SU-DHL-6 (cell line): ENCODE results near the gene MS4A13.

Source experiments
- H2AFZ ChIP-seq: fragments of 200-600 bp; sonication (generic); 2 replicates; pipeline ENCODE4 v1.6.1; 2014; ENCODE audit warnings: low read depth, mild to moderate bottlenecking, moderate library complexity, mixed read lengths, antibody characterized with exemption, low read length; ENCODE audit not compliant: severe bottlenecking
- H3F3A ChIP-seq: fragments of 200-600 bp; shearing (Covaris generic); 2 replicates; pipeline ENCODE4 v1.6.0; 2016; ENCODE audit warnings: antibody characterized with exemption, mild to moderate bottlenecking; ENCODE audit not compliant: insufficient read depth
- H3K27ac ChIP-seq: fragments of 200-600 bp; sonication (generic); 2 replicates; pipeline ENCODE4 v1.5.1; 2016; ENCODE audit warnings: low read depth, mild to moderate bottlenecking, low read length, moderate library complexity, mixed read lengths
- H3K27me3 ChIP-seq: fragments of 200-600 bp; sonication (generic), shearing (Covaris generic); 2 replicates; pipeline ENCODE4 v1.6.0; 2014; ENCODE audit warnings: mild to moderate bottlenecking, low read length
- H3K36me3 ChIP-seq: fragments of 200-600 bp; sonication (generic); 2 replicates; pipeline ENCODE4 v1.6.1; 2014; ENCODE audit warnings: mild to moderate bottlenecking, low read length, mixed read lengths
- H3K4me2 ChIP-seq: fragments of 300-600, 200-600 bp; shearing (Covaris generic), sonication (generic); 2 replicates; pipeline ENCODE4 v1.6.0; 2014; ENCODE audit warnings: low read length, low read depth, mild to moderate bottlenecking; ENCODE audit not compliant: poor library complexity, severe bottlenecking
- H3K4me3 ChIP-seq: fragments of 200-600 bp; sonication (generic); 2 replicates; pipeline ENCODE4 v1.5.1; 2014; ENCODE audit warnings: antibody characterized with exemption, low read length, mild to moderate bottlenecking, mixed read lengths; ENCODE audit not compliant: insufficient read depth, poor library complexity, severe bottlenecking
- H3K79me2 ChIP-seq: fragments of 200-600 bp; sonication (generic); 2 replicates; pipeline ENCODE4 v1.6.1; 2014; ENCODE audit warnings: mild to moderate bottlenecking, low read length, moderate library complexity; ENCODE audit not compliant: insufficient read depth
- H3K9ac ChIP-seq: fragments of 200-600 bp; sonication (generic); 2 replicates; pipeline ENCODE4 v1.7.0; 2014; ENCODE audit warnings: mild to moderate bottlenecking, low read length
- H3K9me2 ChIP-seq: fragments of 200-600 bp; sonication (generic); replicated peaks from 2 replicates; pipeline ENCODE4 v1.6.1; 2014; ENCODE audit warnings: low read length; ENCODE audit not compliant: insufficient read depth
- H3K9me3 ChIP-seq: fragments of 200-600 bp; sonication (generic); 2 replicates; pipeline ENCODE4 v1.6.1; 2014; ENCODE audit warnings: low read length, mixed read lengths; ENCODE audit not compliant: insufficient read depth
- H4K20me1 ChIP-seq: fragments of 200-600 bp; sonication (generic); 2 replicates; pipeline ENCODE4 v1.6.1; 2014; ENCODE audit warnings: low read depth, mild to moderate bottlenecking, antibody characterized with exemption, low read length, moderate library complexity, mixed read lengths
- EZH2phosphoT487 ChIP-seq: fragments of 200-600 bp; sonication (generic), shearing (Covaris generic); conservative IDR thresholded peaks from 2 replicates; pipeline ENCODE4 v1.6.1; 2018; ENCODE audit warnings: mild to moderate bottlenecking, antibody characterized with exemption, low read length, moderate library complexity, mixed read lengths
- TF ChIP-seq, protein P1 (sequence below): fragments of 200-600 bp; sonication (generic); IDR thresholded peaks from one replicate; pipeline ENCODE4 v1.5.1; 2017; ENCODE audit warnings: antibody characterized with exemption, mild to moderate bottlenecking, low read length, moderate library complexity; ENCODE audit not compliant: insufficient read depth, poor library complexity, severe bottlenecking

MS4A13 gene

GRCh38 chr11:60498853-60499252, 16.3 kb upstream of the MS4A13 start:
- Histone ChIP-seq H4K20me1 (no peaks in the 10 kb centered on the region), H3K27me3 (no peaks in the 10 kb centered on the region), H3K9me3 (no peaks in the 10 kb centered on the region), H3K79me2 (no peaks in the 10 kb centered on the region), H3K9me2 (no peaks in the 10 kb centered on the region), H3K4me3 (peak overlapping the region; percentile 15), H3F3A (peaks cover 22% of the 10 kb centered on the region), H3K9ac (peak overlapping the region; percentile 46), H2AFZ (peak overlapping the region; percentile 60), H3K36me3 (no peaks in the 10 kb centered on the region), H3K4me2 (peak overlapping the region; percentile 71), H3K27ac (peak overlapping the region; percentile 97)
- TF ChIP-seq, protein P1, sequence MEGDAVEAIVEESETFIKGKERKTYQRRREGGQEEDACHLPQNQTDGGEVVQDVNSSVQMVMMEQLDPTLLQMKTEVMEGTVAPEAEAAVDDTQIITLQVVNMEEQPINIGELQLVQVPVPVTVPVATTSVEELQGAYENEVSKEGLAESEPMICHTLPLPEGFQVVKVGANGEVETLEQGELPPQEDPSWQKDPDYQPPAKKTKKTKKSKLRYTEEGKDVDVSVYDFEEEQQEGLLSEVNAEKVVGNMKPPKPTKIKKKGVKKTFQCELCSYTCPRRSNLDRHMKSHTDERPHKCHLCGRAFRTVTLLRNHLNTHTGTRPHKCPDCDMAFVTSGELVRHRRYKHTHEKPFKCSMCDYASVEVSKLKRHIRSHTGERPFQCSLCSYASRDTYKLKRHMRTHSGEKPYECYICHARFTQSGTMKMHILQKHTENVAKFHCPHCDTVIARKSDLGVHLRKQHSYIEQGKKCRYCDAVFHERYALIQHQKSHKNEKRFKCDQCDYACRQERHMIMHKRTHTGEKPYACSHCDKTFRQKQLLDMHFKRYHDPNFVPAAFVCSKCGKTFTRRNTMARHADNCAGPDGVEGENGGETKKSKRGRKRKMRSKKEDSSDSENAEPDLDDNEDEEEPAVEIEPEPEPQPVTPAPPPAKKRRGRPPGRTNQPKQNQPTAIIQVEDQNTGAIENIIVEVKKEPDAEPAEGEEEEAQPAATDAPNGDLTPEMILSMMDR, result no peak
- no peak for TF ChIP-seq EZH2phosphoT487

- TF ChIP-seq, protein P1, result no peak
- TF ChIP-seq EZH2phosphoT487, result no peak
- H3F3A ChIP-seq, result peaks cover 22% of the 10 kb centered on the region
- no peak overlapping the region for H3K4me3 ChIP-seq
- no peaks in the 10 kb centered on the region for H3K9me3 ChIP-seq
- H3K27me3 ChIP-seq, result no peaks in the 10 kb centered on the region
- H3K79me2 ChIP-seq, result no peaks in the 10 kb centered on the region
- H4K20me1 ChIP-seq, result no peaks in the 10 kb centered on the region
- H3K36me3 ChIP-seq, result no peaks in the 10 kb centered on the region
- no peak overlapping the region for H3K4me2 ChIP-seq
- no peak overlapping the region for H2AFZ ChIP-seq
- H3K9me2 ChIP-seq, result no peaks in the 10 kb centered on the region
- no peak overlapping the region for H3K9ac ChIP-seq
- H3K27ac ChIP-seq, result peak overlapping the region; percentile 97; the same call in 1 of the 2 replicates
Measured at GRCh38 chr11:60500276-60500910, 14.8 kb upstream of the MS4A13 start.

DNA sequence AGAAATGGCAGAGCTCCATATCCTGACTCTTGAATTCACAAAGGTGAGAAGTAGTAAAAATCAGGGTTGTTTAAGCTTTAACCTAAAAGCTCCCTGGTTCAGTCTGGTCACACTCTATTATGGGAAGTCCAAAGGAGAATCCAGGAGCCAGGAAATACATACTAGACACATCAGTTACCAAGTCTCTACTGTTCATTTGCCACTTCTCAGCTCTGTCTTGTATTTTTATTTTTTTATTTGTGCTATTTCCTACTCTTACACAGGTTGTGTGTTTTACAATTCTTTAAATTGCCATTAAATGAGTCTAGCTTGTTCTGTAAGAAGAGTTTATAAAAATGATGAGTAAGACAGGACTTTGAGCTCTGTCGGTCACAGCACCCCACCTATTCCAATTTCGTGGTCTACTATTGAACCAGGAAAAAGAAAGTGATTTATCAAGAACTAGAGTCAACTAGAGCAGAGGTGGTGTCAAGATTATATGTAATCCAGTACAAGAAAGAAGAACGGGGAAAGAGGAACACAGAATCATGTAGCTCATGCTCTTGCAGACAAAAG, 12.9 kb upstream of the MS4A13 start:
- H3K9me3 ChIP-seq, result no peaks in the 10 kb centered on the region
- H4K20me1 ChIP-seq, result no peaks in the 10 kb centered on the region
- peak overlapping the region; percentile 60 for H3K4me2 ChIP-seq
- no peak overlapping the region for H3K4me3 ChIP-seq
- peaks cover 22% of the 10 kb centered on the region for H3F3A ChIP-seq
- no peaks in the 10 kb centered on the region for H3K36me3 ChIP-seq
- H3K9me2 ChIP-seq, result no peaks in the 10 kb centered on the region
- H3K79me2 ChIP-seq, result no peaks in the 10 kb centered on the region
- TF ChIP-seq EZH2phosphoT487, result no peak
- TF ChIP-seq, protein P1, result no peak
- no peak overlapping the region for H3K9ac ChIP-seq
- H2AFZ ChIP-seq, result no peak overlapping the region
- no peaks in the 10 kb centered on the region for H3K27me3 ChIP-seq
- peak overlapping the region; percentile 50 for H3K27ac ChIP-seq
